ENCODE results near the gene VPS29.
"Not testable (repeated sequence)": the region's sequence is repeated elsewhere in the genome, so short reads cannot be mapped to it uniquely, and the experiment has no call there.

VPS29 gene

GRCh38 chr12:110520876-110521712, 19.2 kb upstream of the VPS29 start:
- DNase-seq (ENCODE audit: low read depth in 2 of 2), result peak in 1 of 2 donors; percentile 18

GRCh38 chr12:110518014-110518413, 16.1 kb upstream of the VPS29 start:
- DNase-seq (ENCODE audit: low read depth in 2 of 2), result not testable (repeated sequence)

- no peak for DNase-seq (ENCODE audit: low read depth in 2 of 2)
Observed at GRCh38 chr12:110516995-110517394, 15.1 kb upstream of the VPS29 start.

- DNase-seq (ENCODE audit: low read depth in 2 of 2), result no peak
Observed at GRCh38 chr12:110514363-110514762, 12.5 kb upstream of the VPS29 start.

GRCh38 chr12:110513842-110514241, 11.9 kb upstream of the VPS29 start:
- DNase-seq (ENCODE audit: low read depth in 2 of 2), result no peak

- no peak for DNase-seq (ENCODE audit: low read depth in 2 of 2)
Observed at GRCh38 chr12:110508071-110508586, 6.2 kb upstream of the VPS29 start.

- DNase-seq (ENCODE audit: low read depth in 2 of 2), result no peak
Observed at GRCh38 chr12:110505332-110505731, 3.4 kb upstream of the VPS29 start.

- no peak for DNase-seq (ENCODE audit: low read depth in 2 of 2)
Observed at GRCh38 chr12:110503432-110503831, 1.5 kb upstream of the VPS29 start.

GRCh38 chr12:110501399-110501751, 536 bp downstream of the VPS29 start:
- peak in 1 of 2 donors; percentile 26 for DNase-seq (ENCODE audit: low read depth in 2 of 2)

- DNase-seq (ENCODE audit: low read depth in 2 of 2), result no peak
Observed at GRCh38 chr12:110498984-110499706, 2.8 kb downstream of the VPS29 start.

GRCh38 chr12:110475426-110475825, 26.5 kb downstream of the VPS29 start:
- no peak for DNase-seq (ENCODE audit: low read depth in 2 of 2)

GRCh38 chr12:110468214-110469048, 33.5 kb downstream of the VPS29 start, which contains the start of the genes FAM216A and GPN3:
TSS of gene FAM216A (plus strand) at chr12:110468845. CDS start at chr12:110468876, 31 bp downstream.
TSS of gene GPN3 (minus strand) at chr12:110468257. CDS start at chr12:110468203, 54 bp downstream.
- peak; percentile 90 to 91 for DNase-seq (ENCODE audit: low read depth in 2 of 2)

GRCh38 chr12:110467847-110468213, 34.1 kb downstream of the VPS29 start:
- no peak for DNase-seq (ENCODE audit: low read depth in 2 of 2)

GRCh38 chr12:110466791-110467190, 35.1 kb downstream of the VPS29 start:
- no peak for DNase-seq (ENCODE audit: low read depth in 2 of 2)

- DNase-seq (ENCODE audit: low read depth in 2 of 2), result not testable (repeated sequence)
Observed at GRCh38 chr12:110465765-110466164, 36.1 kb downstream of the VPS29 start.

- DNase-seq (ENCODE audit: low read depth in 2 of 2), result no peak
Observed at GRCh38 chr12:110465024-110465423, 36.9 kb downstream of the VPS29 start.

GRCh38 chr12:110461189-110461588, 40.7 kb downstream of the VPS29 start:
- DNase-seq (ENCODE audit: low read depth in 2 of 2), result not testable (repeated sequence)

GRCh38 chr12:110458756-110459155, 43.2 kb downstream of the VPS29 start:
- no peak for DNase-seq (ENCODE audit: low read depth in 2 of 2)

- no peak for DNase-seq (ENCODE audit: low read depth in 2 of 2)
Observed at GRCh38 chr12:110453569-110454296, 48.2 kb downstream of the VPS29 start.

- DNase-seq (ENCODE audit: low read depth in 2 of 2), result no peak
Observed at GRCh38 chr12:110451263-110451662, 50.6 kb downstream of the VPS29 start.
